NCI-H128 (cell line): Measurements from ENCODE around the gene ALG13.
"Not testable (repeated sequence)": the region's sequence is repeated elsewhere in the genome, so short reads cannot be mapped to it uniquely, and the experiment has no call there.

Experiments used
- DNase-seq: peaks from one replicate; lab custom pipeline; 2025; ENCODE audit not compliant: unreplicated experiment; lab: John Stamatoyannopoulos, UW

Gene ALG13

DNA sequence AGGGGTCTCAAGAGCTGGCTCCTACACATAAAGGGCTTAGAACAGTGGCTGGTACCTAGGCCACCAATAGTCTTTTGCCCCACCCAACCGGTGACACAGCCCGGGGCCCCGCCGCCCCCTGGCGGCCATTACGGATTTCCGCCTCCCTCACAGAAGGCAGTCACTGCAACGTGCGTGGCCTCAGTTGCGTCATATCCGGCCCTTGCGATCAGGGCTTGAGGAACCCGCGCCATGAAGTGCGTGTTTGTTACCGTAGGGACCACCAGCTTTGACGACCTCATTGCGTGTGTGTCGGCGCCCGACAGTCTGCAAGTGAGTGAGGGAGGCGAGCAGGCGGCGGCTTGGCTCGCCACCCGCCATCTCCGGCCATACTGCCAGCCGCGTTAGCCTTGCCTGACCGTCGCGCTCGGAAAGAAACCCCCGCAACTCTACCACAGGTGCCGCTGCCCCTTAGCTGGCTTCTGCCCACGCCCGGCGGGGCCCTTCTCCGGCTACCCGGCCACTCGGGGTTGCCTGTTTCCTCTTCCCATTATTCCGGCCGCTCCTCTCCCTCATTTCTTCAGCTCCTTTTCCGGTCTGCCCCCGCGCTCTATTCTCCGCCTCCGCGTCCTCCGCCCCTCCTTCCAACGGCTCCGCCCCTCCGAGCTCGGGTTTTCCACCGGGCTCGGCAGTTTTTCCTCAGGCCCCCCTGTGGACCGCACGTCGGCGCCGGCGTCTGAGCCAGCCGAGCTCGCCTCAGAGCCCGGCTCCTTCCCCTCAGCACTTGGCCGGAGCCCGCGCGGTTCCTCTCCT lies at the start of gene ALG13:
TSS of gene ALG13 (plus strand) at position 183 of the 792 bp plus-strand sequence. CDS start at position 232, 49 bp downstream.
- DNase-seq: peak; percentile 67

DNA sequence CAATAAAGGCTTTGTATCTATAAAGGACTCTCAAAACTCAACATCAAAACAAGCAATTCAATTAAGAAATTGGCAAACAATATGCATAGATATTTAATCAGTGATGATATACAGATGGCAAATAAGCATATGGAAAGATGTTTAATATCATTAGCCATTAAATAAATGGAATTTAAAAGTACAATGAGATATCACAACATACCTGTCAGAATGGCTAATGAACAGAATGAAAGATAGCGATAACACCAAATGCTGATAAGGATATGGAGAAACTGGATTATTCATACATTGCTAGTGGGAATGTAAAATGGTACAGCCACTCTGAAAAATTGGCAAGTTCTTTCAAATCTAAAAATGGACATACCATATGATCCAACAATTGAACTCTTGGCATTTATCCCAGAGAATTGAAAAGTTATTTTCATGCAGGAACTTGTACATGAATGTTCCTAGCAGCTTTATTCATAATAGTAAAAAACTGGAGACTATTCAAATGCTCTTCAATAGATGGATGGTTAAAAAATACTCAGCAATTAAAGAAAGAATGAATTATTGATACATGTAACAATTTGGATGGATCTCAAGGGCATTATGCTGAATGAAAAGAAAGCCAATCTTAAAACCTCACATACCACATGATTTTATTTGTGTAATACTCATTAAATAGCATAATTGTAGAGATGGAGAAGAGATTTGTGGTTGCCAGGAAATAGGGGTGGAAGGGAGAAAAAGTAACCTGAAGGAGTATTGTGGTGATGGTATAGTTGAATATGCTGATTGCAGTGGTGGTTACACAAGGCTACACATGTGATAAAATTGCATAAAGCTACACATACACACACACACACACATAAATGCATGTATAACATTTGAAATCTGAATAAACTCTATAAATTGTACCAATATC lies 45.9 kb upstream of the ALG13 start:
- DNase-seq: no peak

DNA sequence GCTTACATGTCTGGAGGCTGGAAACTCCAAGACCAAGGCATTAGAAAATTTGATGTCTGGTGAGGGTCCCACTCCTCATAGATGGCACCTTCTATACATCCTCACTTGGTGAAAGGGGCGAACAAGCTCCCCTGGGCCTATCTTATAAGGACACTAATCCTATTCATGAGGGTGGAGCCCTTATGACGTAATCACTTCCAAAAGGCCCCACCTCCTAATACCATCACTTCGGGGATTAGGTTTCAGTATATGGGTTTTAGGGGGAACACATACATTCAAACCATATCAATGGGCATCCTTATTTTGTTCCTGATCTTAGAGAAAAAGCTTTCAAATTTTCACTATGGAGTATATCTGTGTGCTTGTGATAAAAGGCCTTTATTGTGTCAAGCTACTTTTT lies 39.0 kb upstream of the ALG13 start:
- DNase-seq: no peak

DNA sequence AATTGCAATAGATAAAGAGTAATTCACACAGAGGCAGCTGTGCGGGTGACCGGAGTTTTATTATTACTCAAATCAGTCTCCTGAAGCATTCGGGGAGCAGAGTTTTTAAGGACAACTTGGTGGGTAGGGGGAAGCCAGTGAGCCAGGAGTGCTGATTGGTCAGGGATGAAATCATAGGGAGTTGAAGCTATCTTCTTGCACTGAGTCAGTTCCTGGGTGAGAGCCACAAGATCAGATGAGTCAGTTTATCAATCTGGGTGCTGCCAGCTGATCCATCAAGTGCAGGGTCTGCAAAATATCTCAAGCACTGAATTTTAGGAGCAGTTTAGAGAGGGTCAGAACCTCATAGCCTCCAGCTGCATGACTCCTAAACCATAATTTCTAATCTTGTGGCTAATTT lies 35.8 kb upstream of the ALG13 start:
- not testable (repeated sequence) for DNase-seq

DNA sequence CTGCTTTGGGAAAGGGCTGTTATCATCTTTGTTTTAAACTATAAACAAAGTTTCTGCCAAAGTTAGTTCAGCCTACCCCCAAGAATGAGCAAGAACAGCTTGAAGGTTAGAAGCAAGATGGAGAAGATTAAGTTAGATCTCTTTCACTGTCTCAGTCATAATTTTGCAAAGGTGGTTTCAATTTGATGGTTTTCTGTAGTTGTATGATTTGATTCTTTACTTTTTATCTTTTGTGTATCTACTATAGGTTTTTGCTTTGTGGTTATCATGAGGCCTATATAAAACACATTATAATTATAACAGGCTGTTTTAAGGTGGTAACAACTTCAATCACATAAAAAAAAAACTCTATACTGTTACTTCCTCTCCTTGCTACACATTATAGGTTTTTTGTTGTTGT lies 35.4 kb upstream of the ALG13 start:
- no peak for DNase-seq

DNA sequence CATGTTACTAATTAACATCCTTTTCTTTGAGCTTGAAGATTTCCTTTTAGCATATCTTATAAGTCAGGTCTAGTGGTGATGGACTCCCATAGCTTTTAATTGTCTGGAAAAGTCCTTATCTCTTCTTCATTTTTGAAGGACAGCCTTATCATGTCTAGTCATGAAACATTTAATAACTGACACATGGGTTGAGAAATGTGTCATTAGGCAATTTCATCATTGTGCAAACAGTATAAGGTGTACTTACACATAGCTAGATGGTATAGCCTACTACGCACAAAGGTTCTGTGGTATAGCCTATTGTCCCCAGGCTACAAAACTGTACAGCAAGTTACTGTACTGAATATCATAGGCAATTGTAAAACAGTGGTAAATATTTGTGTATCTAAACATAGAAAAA lies 34.5 kb upstream of the ALG13 start:
- DNase-seq: no peak

DNA sequence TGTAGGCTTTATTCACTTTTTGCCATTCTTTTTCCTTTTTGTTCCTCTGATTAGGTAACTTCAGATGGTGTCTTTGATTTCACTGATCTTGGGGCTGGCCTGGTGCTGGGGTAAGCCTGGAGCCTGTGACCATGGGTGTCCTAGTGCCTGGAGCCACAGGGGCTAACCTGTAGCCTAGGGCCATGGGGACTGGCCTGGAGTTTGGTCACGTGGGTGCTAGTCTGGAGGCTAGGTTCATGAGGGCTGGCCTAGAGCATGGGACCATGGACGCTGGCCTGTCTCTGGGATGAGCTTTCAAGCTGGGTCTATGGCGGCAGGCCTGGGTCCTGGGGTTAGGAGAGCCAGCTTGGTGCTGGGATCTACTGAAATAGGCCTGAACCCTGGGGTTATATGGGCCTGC lies 32.2 kb upstream of the ALG13 start:
- DNase-seq: no peak

DNA sequence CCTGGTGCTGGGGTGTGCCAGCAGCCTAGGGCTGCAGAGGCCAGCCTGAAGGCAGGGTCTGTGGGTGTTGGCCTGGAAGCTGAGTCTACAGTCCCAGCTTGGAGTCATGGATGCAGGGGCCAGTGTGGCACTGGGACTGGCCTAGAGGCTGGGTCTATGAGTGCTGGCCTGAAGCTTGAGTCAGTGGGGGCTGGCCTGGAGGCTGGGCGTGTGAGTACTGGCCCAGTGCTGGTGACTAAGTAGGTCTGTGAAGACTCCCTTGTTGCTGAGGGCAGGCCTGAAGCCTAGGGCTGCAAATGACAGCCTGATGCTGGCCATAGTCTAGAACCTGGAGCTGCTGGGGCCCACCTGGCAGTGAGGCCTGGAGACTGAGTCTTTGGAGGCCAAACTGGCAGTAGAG lies 31.3 kb upstream of the ALG13 start:
- DNase-seq: no peak

DNA sequence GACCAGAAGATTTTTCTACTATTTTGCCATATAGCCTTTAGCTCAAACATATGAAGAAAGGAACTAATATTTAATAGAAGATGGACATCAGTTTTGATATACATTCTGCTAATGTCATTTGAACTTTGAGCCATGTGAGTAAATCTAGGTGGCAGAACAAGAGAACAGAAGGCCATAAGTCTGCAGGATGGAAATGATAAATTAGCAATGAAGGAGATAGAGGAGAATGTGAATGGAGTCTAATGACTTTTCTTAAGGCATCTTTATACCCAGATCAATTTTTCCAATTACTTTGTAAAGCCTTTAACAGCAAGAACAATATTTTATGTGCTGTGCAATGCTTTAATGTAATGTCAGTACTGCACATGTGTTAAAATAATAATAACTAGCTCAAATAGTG lies 30.1 kb upstream of the ALG13 start:
- no peak for DNase-seq

DNA sequence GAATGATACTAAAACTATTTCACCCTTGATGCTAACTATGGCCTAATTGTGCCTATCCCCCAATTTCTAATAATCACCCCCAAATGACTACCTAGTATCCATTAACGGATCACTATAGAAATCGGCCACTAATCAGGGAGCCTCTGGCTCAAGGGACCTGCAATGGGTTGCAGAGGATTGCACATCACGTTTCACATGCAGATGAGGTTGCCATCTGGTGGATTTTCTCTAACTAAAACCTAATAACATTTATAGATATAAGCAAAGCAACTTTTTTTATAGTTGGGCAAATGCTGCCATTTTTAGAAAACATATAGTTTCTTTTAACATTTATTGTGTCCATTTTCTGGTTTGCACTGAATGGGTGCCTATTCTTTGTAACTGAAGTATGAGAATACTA lies 28.3 kb upstream of the ALG13 start:
- no peak for DNase-seq

DNA sequence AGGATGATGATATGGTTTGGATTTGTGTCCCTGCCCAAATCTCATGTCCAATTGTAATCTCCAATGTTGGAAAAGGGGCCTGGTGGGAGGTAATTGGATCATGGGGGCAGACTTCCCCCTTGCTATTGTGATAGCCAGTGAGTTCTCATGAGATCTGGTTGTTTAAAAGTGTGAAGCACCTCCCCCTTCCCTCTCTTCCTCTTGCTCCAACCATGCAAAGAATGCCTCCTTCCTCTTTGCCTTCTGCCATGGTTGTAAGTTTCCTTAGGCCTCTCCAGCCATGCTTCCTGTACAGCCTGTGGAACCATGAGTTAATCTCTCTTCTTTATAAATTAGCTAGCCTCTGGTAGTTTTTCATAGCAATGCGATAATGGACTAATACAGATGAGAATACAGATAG lies 19.7 kb upstream of the ALG13 start:
- DNase-seq: no peak

DNA sequence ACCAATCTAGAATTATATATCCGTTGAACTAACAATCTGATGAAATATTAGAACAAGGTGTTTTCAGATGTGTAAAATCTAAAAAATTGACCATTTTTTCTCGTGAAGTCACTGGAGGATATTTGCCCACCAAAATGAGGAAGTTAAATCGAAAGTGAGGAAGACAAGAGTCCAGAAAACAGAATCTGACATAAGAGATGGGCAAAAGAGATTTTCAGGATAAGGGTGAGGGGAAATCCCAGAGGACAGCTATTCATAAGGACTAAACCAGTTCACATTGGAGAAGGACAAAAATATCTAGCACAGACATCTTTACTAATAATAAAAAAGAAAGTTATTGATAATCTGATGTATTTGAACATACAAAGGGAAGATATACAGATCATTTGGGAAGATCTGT lies 18.7 kb upstream of the ALG13 start:
- DNase-seq: no peak

DNA sequence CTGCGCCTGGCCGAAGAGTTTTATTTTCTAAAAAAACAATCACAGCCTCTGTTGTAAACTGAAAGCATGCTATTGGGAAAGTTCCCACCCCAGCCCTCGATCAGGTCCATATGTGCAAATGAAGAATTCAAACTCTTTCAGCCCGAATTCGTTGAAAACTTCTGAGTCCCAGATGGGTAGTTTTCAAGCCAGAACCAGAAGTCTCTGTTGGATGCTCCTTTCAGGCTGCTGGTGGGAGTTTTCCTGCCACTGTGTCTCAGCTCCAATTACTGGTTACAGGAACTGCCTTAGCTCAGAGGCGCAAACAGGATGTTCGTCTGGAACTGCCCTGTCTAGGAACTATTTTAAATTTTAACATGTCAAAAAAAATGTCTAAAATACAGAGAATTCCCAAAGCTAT lies 9.3 kb upstream of the ALG13 start:
- no peak for DNase-seq

DNA sequence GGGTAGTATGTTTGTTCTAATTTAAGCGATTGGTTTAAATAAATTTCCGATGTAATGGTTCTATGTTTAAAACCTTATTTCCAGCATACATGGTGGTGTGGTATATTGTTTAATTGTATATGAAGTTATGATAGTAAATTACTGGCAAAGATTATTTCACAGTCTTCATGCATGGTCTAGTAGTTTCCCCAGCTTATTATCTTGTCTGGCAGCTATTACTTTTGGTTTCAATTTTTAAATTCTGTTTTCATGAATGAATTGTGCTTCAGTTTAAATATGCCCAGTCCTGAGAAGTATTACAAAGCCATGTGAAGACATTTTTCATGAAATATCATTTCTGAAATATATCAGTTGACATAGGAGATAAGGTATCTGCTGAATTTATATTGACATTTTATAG lies 6.3 kb downstream of the ALG13 start:
- no peak for DNase-seq

DNA sequence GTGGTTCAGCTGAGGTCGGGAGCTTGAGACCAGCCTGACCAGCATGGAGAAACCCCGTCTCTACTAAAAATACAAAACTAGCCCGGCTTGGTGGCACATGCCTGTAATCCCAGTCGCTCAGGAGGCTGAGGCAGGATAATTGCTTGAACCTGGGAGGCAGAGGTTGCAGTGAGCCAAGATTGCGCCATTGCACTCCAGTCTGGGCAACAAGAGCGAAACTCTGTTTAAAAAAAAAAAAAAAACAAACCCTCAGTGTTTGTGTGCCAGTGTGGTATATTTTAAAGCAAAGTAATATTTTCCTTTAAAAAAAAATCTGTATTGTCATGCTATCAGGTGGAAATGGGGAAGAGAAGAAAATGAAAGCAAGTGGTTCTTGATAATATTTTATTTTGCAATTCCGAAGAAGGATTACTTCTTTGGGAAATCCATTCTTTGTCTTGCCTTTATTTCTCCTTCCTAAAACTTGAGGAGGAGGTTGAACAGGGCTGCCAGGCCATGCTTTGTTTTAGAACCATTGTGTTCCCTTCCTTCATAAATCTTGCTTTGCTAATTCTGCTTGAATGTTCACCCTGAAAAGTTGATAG lies 14.4 kb downstream of the ALG13 start:
- DNase-seq: no peak

DNA sequence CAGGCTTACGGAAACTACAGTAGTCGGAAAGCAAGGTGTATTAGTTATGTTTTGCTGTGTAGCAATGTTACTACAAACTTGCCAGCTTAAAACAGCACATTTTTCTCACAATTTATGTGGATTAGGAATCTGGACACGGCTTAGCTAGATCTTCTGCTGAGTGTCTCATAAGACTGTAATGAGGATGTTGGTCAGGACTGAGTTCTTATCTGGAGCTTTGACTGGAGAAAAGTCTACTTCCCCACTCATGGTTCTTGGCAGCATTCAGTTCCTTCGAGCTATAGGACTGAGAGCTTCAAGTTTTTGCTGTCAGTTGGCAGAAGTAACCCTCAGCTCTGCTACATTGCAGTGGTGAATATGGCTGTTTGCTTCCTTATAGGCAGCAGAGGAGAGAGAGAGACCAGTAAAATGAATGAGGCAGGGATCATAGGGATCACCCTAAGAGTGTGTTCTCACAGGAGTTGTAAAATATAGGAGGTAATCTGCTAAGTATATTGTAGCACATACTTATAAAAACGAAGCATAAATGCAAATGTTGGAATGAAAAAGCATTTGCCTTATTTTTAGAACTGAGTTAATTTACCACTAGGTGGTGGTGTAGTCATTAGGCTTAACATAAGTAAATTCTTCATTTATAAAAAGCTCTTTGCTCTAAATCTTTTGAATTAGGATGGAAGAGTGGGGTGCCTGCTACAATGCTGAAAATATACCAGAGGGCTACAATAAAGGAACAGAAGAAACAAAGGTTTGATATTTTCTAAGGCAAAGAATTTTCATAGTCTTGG lies 38.6 kb downstream of the ALG13 start:
- no peak for DNase-seq

DNA sequence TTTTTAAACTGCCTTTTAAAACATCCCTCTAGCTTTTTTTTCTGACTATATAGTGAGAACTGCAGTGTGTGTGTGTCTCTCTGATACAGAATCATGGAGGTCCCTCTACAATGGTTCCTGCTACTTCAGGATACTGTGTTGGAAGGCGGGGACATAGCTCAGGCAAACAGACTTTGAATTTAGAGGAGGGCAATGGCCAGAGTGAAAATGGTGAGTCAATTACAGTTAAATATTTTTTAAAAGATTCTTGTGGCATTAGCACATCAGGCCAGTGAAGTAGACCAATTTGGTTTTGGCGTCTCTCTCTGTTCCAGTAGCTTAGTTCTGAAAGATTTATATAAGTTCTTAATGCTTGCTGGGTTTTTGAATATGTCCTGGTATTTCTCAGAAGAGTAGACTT lies 47.1 kb downstream of the ALG13 start:
- DNase-seq: no peak

DNA sequence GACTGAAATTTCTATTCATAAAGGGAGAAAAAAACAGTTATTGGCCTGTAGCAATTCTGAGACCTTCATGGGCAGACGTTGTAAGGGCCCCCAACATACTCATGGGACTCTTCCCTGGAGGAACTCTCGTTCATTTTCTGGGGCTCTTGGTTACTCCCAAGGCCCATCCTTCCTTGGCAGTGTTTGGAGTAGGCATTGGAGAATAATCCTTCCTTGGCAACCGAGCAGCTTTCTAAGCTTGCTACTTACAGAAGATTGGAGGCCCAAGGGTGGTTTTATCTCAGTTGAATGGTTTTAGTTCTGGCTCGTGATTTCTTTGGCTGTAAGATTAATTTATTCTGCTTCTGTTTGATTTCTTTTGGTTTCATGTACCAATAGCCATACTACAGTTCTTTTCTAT lies 50.4 kb downstream of the ALG13 start:
- DNase-seq: no peak

DNA sequence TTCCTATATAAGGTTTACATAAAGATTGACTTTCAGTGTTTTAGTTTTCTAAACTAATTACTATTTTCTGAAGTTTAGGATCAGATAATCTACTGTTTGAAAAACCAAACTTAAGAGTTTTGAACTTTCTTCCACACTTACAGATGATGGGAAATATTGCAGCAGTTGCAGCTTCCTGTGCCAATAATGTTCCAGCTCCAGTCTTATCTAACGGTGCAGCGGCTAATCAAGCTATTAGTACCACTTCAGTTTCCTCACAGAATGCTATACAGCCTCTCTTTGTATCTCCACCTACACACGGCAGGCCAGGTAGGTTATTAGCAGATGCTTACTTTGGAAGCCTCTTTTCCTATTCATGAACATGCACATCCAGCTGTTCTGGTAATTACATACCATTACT lies 55.6 kb downstream of the ALG13 start:
- DNase-seq: no peak

DNA sequence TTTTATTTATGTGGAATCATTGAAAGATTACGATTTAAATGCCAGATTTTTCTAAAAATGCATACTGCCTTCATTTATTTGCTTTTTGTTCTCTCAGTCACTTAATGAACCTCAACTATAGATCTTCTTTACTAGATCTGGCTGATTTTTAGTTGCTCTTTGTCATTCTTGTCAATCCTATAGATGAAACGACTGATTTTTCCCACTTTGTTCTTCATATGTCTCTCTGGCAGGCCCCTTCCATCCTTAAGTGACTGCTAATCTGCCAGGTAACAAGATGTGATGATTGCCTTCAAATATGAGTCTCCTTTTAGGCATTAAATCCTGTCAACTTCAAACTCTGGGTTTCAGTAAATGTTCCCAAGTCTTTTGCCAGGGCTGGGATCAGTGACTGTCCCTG lies 61.0 kb downstream of the ALG13 start:
- no peak for DNase-seq

DNA sequence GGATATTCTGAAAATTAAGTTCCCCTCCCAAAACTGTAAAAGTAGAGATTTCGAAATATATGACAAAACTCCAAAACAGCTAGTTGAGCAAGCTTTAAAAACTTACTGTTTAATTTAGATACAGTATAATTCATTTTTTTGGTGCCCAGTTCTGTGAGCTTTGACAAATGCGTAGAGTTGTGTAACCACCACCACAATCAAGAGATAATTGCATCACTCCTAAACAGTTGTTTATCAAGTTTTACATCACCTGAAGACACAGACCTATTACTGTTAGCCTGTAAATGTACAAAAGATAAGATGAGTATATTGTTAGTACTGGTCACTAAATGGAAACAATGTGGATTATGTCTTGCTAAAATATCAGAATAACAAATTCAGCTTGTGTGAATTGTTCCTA lies 62.3 kb downstream of the ALG13 start:
- DNase-seq: no peak
